ENCODE results near the gene KCNMA1. TPM values are rescaled to one million over a fixed set of nuclear protein-coding genes. Genes with fewer than 3 reads are reported as not detected.

The KCNMA1 gene
- total RNA-seq, 4 donors from 2014 or later: 4.6 to 10.5 (median 7.8) TPM

DNA sequence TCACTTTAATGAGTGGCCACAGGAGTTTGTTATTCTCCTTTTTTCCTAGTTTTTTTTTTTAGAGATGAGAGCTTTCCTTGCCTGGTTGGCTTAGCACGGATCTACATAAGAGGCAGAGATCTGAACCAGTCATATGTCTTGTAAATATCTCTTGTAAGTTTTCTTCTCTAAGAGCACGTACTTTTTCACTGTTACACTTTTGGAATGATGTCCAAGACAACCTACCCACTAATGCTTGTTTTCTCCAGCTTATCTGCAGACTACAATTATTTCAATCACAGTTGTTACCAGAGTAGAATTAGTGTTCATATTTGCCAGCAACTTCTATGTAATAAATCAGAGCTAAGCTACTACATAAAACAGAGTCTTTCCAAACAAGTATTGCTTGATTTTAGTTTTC is 444.6 kb downstream of the KCNMA1 start:
- 61% methylated on average over 2 of the region's 2 CpGs for WGBS
- no peak for DNase-seq (ENCODE audit: low spot score in 2 of 2)
- Histone ChIP-seq H3K27me3 (peaks cover 30% of the 10 kb centered on the region), H3K4me1 (no peaks in the 10 kb centered on the region), H3K27ac (no peak overlapping the region), H3K4me3 (no peak overlapping the region), H3K9me3 (no peaks in the 10 kb centered on the region), H3K36me3 (no peaks in the 10 kb centered on the region)
- no peak for TF ChIP-seq POLR2AphosphoS5 (IDR thresholded peaks at IDR 0.05)
- TF ChIP-seq, protein P1, sequence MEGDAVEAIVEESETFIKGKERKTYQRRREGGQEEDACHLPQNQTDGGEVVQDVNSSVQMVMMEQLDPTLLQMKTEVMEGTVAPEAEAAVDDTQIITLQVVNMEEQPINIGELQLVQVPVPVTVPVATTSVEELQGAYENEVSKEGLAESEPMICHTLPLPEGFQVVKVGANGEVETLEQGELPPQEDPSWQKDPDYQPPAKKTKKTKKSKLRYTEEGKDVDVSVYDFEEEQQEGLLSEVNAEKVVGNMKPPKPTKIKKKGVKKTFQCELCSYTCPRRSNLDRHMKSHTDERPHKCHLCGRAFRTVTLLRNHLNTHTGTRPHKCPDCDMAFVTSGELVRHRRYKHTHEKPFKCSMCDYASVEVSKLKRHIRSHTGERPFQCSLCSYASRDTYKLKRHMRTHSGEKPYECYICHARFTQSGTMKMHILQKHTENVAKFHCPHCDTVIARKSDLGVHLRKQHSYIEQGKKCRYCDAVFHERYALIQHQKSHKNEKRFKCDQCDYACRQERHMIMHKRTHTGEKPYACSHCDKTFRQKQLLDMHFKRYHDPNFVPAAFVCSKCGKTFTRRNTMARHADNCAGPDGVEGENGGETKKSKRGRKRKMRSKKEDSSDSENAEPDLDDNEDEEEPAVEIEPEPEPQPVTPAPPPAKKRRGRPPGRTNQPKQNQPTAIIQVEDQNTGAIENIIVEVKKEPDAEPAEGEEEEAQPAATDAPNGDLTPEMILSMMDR (IDR thresholded peaks at IDR 0.05): no peak
- no peak for TF ChIP-seq EP300 (IDR thresholded peaks at IDR 0.05)
- TF ChIP-seq POLR2A (IDR thresholded peaks at IDR 0.05): no peak

- no peak for TF ChIP-seq POLR2A (IDR thresholded peaks at IDR 0.05)
- Histone ChIP-seq H3K27me3 (peaks cover 25% of the 10 kb centered on the region), H3K4me1 (no peaks in the 10 kb centered on the region), H3K36me3 (no peaks in the 10 kb centered on the region), H3K27ac (no peak overlapping the region), H3K4me3 (no peak overlapping the region), H3K9me3 (no peaks in the 10 kb centered on the region)
- WGBS: 82% methylated on average over 3 of the region's 3 CpGs
- no peak for DNase-seq (ENCODE audit: low spot score in 2 of 2)
Observed at GRCh38 chr10:77192402-77192801, 445.2 kb downstream of the KCNMA1 start.

DNA sequence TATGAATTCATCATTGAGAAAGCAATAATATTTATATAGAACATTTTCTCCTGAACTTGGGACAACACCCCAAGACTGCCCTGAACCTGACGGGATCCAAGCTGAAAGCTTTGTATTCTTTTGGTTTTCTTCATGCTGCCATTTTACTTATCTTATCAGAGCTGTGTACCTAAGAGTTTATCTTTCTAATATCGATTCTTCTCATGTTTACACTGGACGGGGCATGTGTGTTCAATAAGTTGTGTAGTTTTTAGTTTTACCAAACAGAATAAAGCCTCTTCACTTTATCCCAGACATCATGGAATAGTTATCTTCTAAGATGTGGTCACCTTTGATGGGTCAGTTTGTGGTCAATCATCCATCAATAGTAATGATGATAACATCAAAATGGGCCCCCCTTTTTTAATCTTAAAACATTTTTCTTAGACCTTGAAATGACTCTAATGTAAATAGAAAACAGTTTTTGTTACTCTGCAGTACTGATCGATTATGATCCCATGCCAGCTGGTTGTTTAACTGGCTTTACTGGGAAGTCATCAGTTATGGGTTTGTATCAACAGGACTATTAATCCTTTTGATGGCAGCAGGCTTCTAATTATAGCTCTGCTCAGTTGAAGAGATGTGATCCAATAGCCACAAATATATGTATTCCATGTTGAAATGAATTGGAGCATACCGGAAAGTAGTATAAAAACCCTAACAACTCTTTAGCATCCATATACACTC is 446.1 kb downstream of the KCNMA1 start:
- Histone ChIP-seq H3K4me1 (no peaks in the 10 kb centered on the region), H3K36me3 (no peaks in the 10 kb centered on the region), H3K27me3 (peaks cover 23% of the 10 kb centered on the region), H3K4me3 (no peak overlapping the region), H3K27ac (no peak overlapping the region), H3K9me3 (no peaks in the 10 kb centered on the region)
- TF ChIP-seq POLR2A (IDR thresholded peaks at IDR 0.05) (no peak), POLR2AphosphoS5 (IDR thresholded peaks at IDR 0.05) (no peak), EP300 (IDR thresholded peaks at IDR 0.05) (no peak)
- TF ChIP-seq, protein P1 (IDR thresholded peaks at IDR 0.05): no peak
- WGBS: 74% methylated on average over 5 of the region's 5 CpGs
- DNase-seq (ENCODE audit: low spot score in 2 of 2): no peak

- Histone ChIP-seq H3K27me3 (peaks cover 18% of the 10 kb centered on the region), H3K27ac (no peak overlapping the region), H3K9me3 (no peaks in the 10 kb centered on the region), H3K4me3 (no peak overlapping the region), H3K4me1 (no peaks in the 10 kb centered on the region), H3K36me3 (no peaks in the 10 kb centered on the region)
- no peak for DNase-seq (ENCODE audit: low spot score in 2 of 2)
- TF ChIP-seq EP300 (IDR thresholded peaks at IDR 0.05) (no peak), POLR2AphosphoS5 (IDR thresholded peaks at IDR 0.05) (no peak), POLR2A (IDR thresholded peaks at IDR 0.05) (no peak)
- TF ChIP-seq, protein P1 (IDR thresholded peaks at IDR 0.05): no peak
- WGBS: 67% methylated on average over 1 of the region's 1 CpG
Observed at GRCh38 chr10:77190291-77190690, 447.3 kb downstream of the KCNMA1 start.

GRCh38 chr10:77189520-77189919 is 448.1 kb downstream of the KCNMA1 start:
- H3K36me3 ChIP-seq: no peaks in the 10 kb centered on the region
- H3K4me1 ChIP-seq: no peaks in the 10 kb centered on the region
- 83% methylated on average over 4 of the region's 4 CpGs for WGBS
- TF ChIP-seq POLR2AphosphoS5 (IDR thresholded peaks at IDR 0.05) (no peak), POLR2A (IDR thresholded peaks at IDR 0.05) (no peak), EP300 (IDR thresholded peaks at IDR 0.05) (no peak)
- TF ChIP-seq, protein P1 (IDR thresholded peaks at IDR 0.05): no peak
- no peaks in the 10 kb centered on the region for H3K9me3 ChIP-seq
- peaks cover 18% of the 10 kb centered on the region for H3K27me3 ChIP-seq
- H3K4me3 ChIP-seq: no peak overlapping the region
- H3K27ac ChIP-seq: no peak overlapping the region
- DNase-seq (ENCODE audit: low spot score in 2 of 2): no peak
